H1 (cell line): ENCODE results near the gene DYNLRB2. TPM values are rescaled to one million over a fixed set of nuclear protein-coding genes. Genes with fewer than 3 reads are reported as not detected.

Experiments
- CTCF ChIA-PET: fragments of 300-600 bp; sonication (Branson Sonifier 250); formaldehyde crosslinking; loops from one replicate; lab custom pipeline; 2021; ENCODE audit not compliant: partially characterized antibody; lab: Charles Lee
- POLR2A ChIA-PET: fragments of 300-600 bp; sonication (Branson Sonifier 250); formaldehyde crosslinking; loops from one replicate; lab custom pipeline; 2021; ENCODE audit warnings: inconsistent platforms; ENCODE audit not compliant: partially characterized antibody; lab: Charles Lee
- DNase-seq, 2 experiments: peaks; one replicate each; pipeline versions ENCODE4 v3.0.0 to v3.0.0-alpha.2; 2010 to 2022; ENCODE audit warnings: low spot score in 2 of 2, low read depth in 1 of 2, mixed read lengths in 1 of 2
- FAIRE-seq: peaks from 2 replicates; lab custom pipeline; 2011; peaks lifted over from hg19 to GRCh38; lab: Jason Lieb, UNC
- H2AFZ ChIP-seq: 2 replicates; pipeline ENCODE4 v1.8.1; 2012; ENCODE audit warnings: low read length, inconsistent platforms
- H2AK5ac ChIP-seq: 2 replicates; pipeline ENCODE4 v1.6.1; 2013; ENCODE audit warnings: low read depth, low read length
- H2BK120ac ChIP-seq: replicated peaks from 2 replicates; pipeline ENCODE3; 2013; ENCODE audit warnings: low read depth, low read length, inconsistent platforms
- H2BK12ac ChIP-seq: 2 replicates; pipeline ENCODE4 v1.6.1; 2013; ENCODE audit warnings: low read depth, low read length
- H2BK15ac ChIP-seq: 2 replicates; pipeline ENCODE4 v1.6.1; 2013; ENCODE audit warnings: low read length
- H2BK20ac ChIP-seq: 2 replicates; pipeline ENCODE4 v1.6.1; 2013; ENCODE audit warnings: low read length
- H2BK5ac ChIP-seq: 2 replicates; pipeline ENCODE4 v1.6.1; 2013; ENCODE audit warnings: low read depth, low read length
- H3K14ac ChIP-seq: 2 replicates; pipeline ENCODE4 v1.6.1; 2013; ENCODE audit warnings: inconsistent platforms; ENCODE audit not compliant: insufficient read length
- H3K18ac ChIP-seq: 2 replicates; pipeline ENCODE4 v1.6.1; 2013; ENCODE audit warnings: low read length; ENCODE audit errors: extremely low read depth
- H3K23ac ChIP-seq: 2 replicates; pipeline ENCODE4 v1.6.1; 2013; ENCODE audit warnings: inconsistent platforms; ENCODE audit not compliant: insufficient read length
- H3K23me2 ChIP-seq: 2 replicates; pipeline ENCODE4 v1.6.1; 2013; ENCODE audit warnings: low read depth, low read length
- H3K27ac ChIP-seq: 2 replicates; pipeline ENCODE4 v1.6.1; 2011; ENCODE audit warnings: low read depth, low read length, inconsistent platforms
- H3K27me3 ChIP-seq, 4 experiments: replicated peaks in 1 of 4; 1 replicate in 1 of 4; 2 replicates in 3 of 4; pipeline versions ENCODE4 v1.6.1 to v1.8.1; 2011 to 2013; ENCODE audit warnings: low read length in 3 of 4, mild to moderate bottlenecking in 3 of 4, inconsistent platforms in 2 of 4, mixed read lengths in 2 of 4, moderate library complexity in 1 of 4; ENCODE audit not compliant: control insufficient read depth in 3 of 4, insufficient read depth in 3 of 4; ENCODE audit errors: extremely low read depth in 1 of 4
- H3K36me3 ChIP-seq, 4 experiments: 2 replicates each; pipeline versions ENCODE4 v1.6.1 to v1.8.1; 2011 to 2013; ENCODE audit warnings: mild to moderate bottlenecking in 4 of 4, low read length in 3 of 4, moderate library complexity in 2 of 4, control low read depth in 1 of 4, inconsistent platforms in 1 of 4; ENCODE audit not compliant: insufficient read depth in 4 of 4, control insufficient read depth in 2 of 4
- H3K4ac ChIP-seq: replicated peaks from 2 replicates; pipeline ENCODE3; 2013; ENCODE audit warnings: low read length, low read depth, mixed read lengths, inconsistent platforms; ENCODE audit not compliant: insufficient read length
- H3K4me1 ChIP-seq, 4 experiments: replicated peaks in 1 of 4; 1 replicate in 1 of 4; 2 replicates in 3 of 4; pipeline versions ENCODE4 v1.6.1 to v1.8.1; 2011 to 2013; ENCODE audit warnings: low read length in 3 of 4, inconsistent platforms in 2 of 4, mixed read lengths in 1 of 4; ENCODE audit not compliant: insufficient read depth in 4 of 4, control insufficient read depth in 3 of 4
- H3K4me2 ChIP-seq, 2 experiments: 2 replicates each; pipeline versions ENCODE4 v1.6.1 to v1.8.1; 2011 to 2013; ENCODE audit warnings: low read depth in 2 of 2, low read length in 2 of 2, control low read depth in 1 of 2, inconsistent platforms in 1 of 2, mild to moderate bottlenecking in 1 of 2; ENCODE audit not compliant: insufficient read depth in 1 of 2
- H3K4me3 ChIP-seq, 4 experiments: fragments of 200-600, 300-600 bp in 1 of 4; sonication (generic), shearing (Covaris generic), sonication (Bioruptor Twin) in 1 of 4; 2 replicates each; pipeline versions ENCODE4 v1.5.1 to v1.8.1; 2011 to 2016; ENCODE audit warnings: low read length in 4 of 4, low read depth in 3 of 4, control low read depth in 2 of 4, inconsistent platforms in 2 of 4, mild to moderate bottlenecking in 2 of 4, mixed read lengths in 1 of 4, moderate library complexity in 1 of 4; ENCODE audit not compliant: insufficient read depth in 2 of 4; ENCODE audit errors: extremely low read depth in 1 of 4
- H3K56ac ChIP-seq: replicated peaks from 2 replicates; pipeline ENCODE3; 2013; ENCODE audit warnings: low read depth, mild to moderate bottlenecking, mixed read lengths, low read length, inconsistent platforms; ENCODE audit not compliant: insufficient read length
- H3K79me1 ChIP-seq: 2 replicates; pipeline ENCODE4 v1.6.1; 2013; ENCODE audit warnings: low read depth, low read length, control low read depth
- H3K79me2 ChIP-seq, 2 experiments: 2 replicates each; pipeline versions ENCODE4 v1.6.1 to v1.8.1; 2012 to 2013; ENCODE audit warnings: low read length in 2 of 2, mild to moderate bottlenecking in 2 of 2, inconsistent platforms in 1 of 2; ENCODE audit not compliant: insufficient read depth in 2 of 2, control insufficient read depth in 1 of 2
- H3K9ac ChIP-seq, 4 experiments: replicated peaks in 1 of 4; 1 replicate in 1 of 4; 2 replicates in 3 of 4; pipeline versions ENCODE4 v1.6.1 to v1.8.1; 2011 to 2013; ENCODE audit warnings: low read depth in 3 of 4, low read length in 3 of 4, control low read depth in 2 of 4, mild to moderate bottlenecking in 2 of 4, moderate library complexity in 2 of 4, inconsistent platforms in 1 of 4; ENCODE audit errors: extremely low read depth in 1 of 4
- H3K9me3 ChIP-seq, 2 experiments: 2 replicates each; pipeline versions ENCODE4 v1.6.1 to v1.8.1; 2012 to 2013; ENCODE audit warnings: mild to moderate bottlenecking in 2 of 2, moderate library complexity in 2 of 2, control low read depth in 1 of 2, inconsistent platforms in 1 of 2, low read depth in 1 of 2, low read length in 1 of 2, mixed read lengths in 1 of 2; ENCODE audit not compliant: insufficient read depth in 2 of 2
- H4K20me1 ChIP-seq, 2 experiments: replicated peaks in 1 of 2; 2 replicates each; pipeline versions ENCODE3 to v1.8.1; 2011 to 2013; ENCODE audit warnings: inconsistent platforms in 2 of 2, low read length in 2 of 2, mild to moderate bottlenecking in 1 of 2; ENCODE audit not compliant: insufficient read depth in 2 of 2, control insufficient read depth in 1 of 2
- H4K5ac ChIP-seq: 2 replicates; pipeline ENCODE4 v1.6.1; 2013; ENCODE audit warnings: low read length, low read depth, mixed read lengths, inconsistent platforms; ENCODE audit not compliant: insufficient read length
- H4K8ac ChIP-seq: 2 replicates; pipeline ENCODE4 v1.8.0; 2013; ENCODE audit warnings: mild to moderate bottlenecking, moderate library complexity, low read length, inconsistent platforms; ENCODE audit not compliant: insufficient read depth; ENCODE audit errors: extremely low read depth
- H4K91ac ChIP-seq: replicated peaks from 2 replicates; pipeline ENCODE3; 2013; ENCODE audit warnings: low read length, mixed read lengths, inconsistent platforms; ENCODE audit not compliant: insufficient read length
- BACH1 ChIP-seq: IDR thresholded peaks from 2 replicates; pipeline ENCODE4 v1.6.1; 2012; ENCODE audit warnings: low read length, improper control_type of control experiment
- EZH2 ChIP-seq: fragments of 200-600 bp; sonication (generic); IDR thresholded peaks from 2 replicates; pipeline ENCODE4 v1.7.1; 2012; ENCODE audit warnings: low read depth, mild to moderate bottlenecking, moderate library complexity, low read length, inconsistent platforms; ENCODE audit not compliant: severe bottlenecking
- JUN ChIP-seq: IDR thresholded peaks from 2 replicates; pipeline ENCODE4 v1.6.1; 2011; ENCODE audit warnings: low read depth, mild to moderate bottlenecking, improper control_type of control experiment, low read length
- NRF1 ChIP-seq: IDR thresholded peaks from 2 replicates; pipeline ENCODE4 v1.6.1; 2011; ENCODE audit warnings: mild to moderate bottlenecking, low read depth, low read length, improper control_type of control experiment
- PHF8 ChIP-seq: fragments of 200-600 bp; sonication (generic); conservative IDR thresholded peaks from 2 replicates; pipeline ENCODE4 v1.7.1; 2012; ENCODE audit warnings: low read depth, mild to moderate bottlenecking, inconsistent platforms, low read length, moderate library complexity
- POLR2A ChIP-seq, 2 experiments: IDR thresholded peaks; 1 replicate in 1 of 2; 2 replicates in 1 of 2; pipeline ENCODE4 v1.6.1; 2011; ENCODE audit warnings: low read depth in 2 of 2, low read length in 2 of 2, mild to moderate bottlenecking in 2 of 2; ENCODE audit errors: control extremely low read depth in 1 of 2
- SIN3A ChIP-seq, 2 experiments: IDR thresholded peaks in 1 of 2; conservative IDR thresholded peaks in 1 of 2; 2 replicates each; pipeline ENCODE4 v1.6.1; 2011 to 2012; ENCODE audit warnings: low read length in 2 of 2, improper control_type of control experiment in 1 of 2, low read depth in 1 of 2, mild to moderate bottlenecking in 1 of 2
- WGBS, 2 experiments: shearing (Covaris generic) in 1 of 2; methylation state at CpG; one replicate each; pipeline versions ENCODE4 v1.1.6 to v1.1.7; 2013 to 2015; ENCODE audit warnings: low lambda C conversion rate in 2 of 2, mixed read lengths in 2 of 2, inconsistent platforms in 1 of 2, low coverage in 1 of 2, missing lambda C conversion rate in 1 of 2; ENCODE audit not compliant: insufficient replicate concordance in 2 of 2, insufficient coverage in 1 of 2, insufficient read length in 1 of 2; ENCODE audit errors: extremely low coverage in 1 of 2, missing lambda C conversion rate in 1 of 2; 5-methylcytosine and 5-hydroxymethylcytosine counted together
- long read RNA-seq, 2 experiments: library from RNA in 1 of 2; library from capped mRNA in 1 of 2; stranded (forward); transcript quantifications; one replicate each; pipeline ENCODE4 v2.0.0, GENCODE V29; 2021; ENCODE audit warnings: inconsistent platforms in 1 of 2
- polyA minus RNA-seq, 3 experiments: library from RNA; depleted of rRNA, polyadenylated mRNA; stranded (reverse); fragments of >200 nt; gene quantifications; 1 replicate in 2 of 3; 2 replicates in 1 of 3; pipeline ENCODE4 v1.2.3, GENCODE V29; 2011
- polyA plus RNA-seq, 7 experiments: library from polyadenylated mRNA; depleted of rRNA in 3 of 7; stranded (reverse) in 5 of 7; unstranded in 2 of 7; fragments of >200 nt in 5 of 7; fragments of 200-250 nt in 2 of 7; gene quantifications; 1 replicate in 5 of 7; 2 replicates in 1 of 7; 4 replicates in 1 of 7; pipeline versions ENCODE4 v1.2.1 to v1.2.3, GENCODE V29; 2011 to 2013; ENCODE audit warnings: missing spikeins in 2 of 7, mixed read lengths in 2 of 7
- total RNA-seq: library from RNA; stranded (reverse); fragmentation: NEBNext Ultra II Directional; extraction: Animal tissue kit (Norgen Biotek cat#: 25700); gene quantifications from 2 replicates; pipeline ENCODE4 v1.2.1, GENCODE V29; 2021
- TF ChIP-seq, protein P1 (sequence below): IDR thresholded peaks from 2 replicates; pipeline ENCODE4 v1.6.1; 2012; ENCODE audit warnings: inconsistent platforms

Gene DYNLRB2
- not detected in 2 replicates for total RNA-seq
- not detected in 2 replicates for polyA plus RNA-seq (2011; rRNA removed)
- polyA plus RNA-seq (2011; cell fraction: cytosol; rRNA removed) = not detected
- polyA plus RNA-seq (2011; cell fraction: nucleus; rRNA removed) = not detected
- not detected in 4 replicates for polyA plus RNA-seq (2012, experiment 1 of 2)
- polyA plus RNA-seq (2012, experiment 2 of 2) = not detected
- polyA plus RNA-seq (2013, experiment 1 of 2) = not detected
- polyA plus RNA-seq (2013, experiment 2 of 2) = not detected
- not detected in 2 replicates for polyA minus RNA-seq (2011; rRNA and poly(A)+ RNA removed)
- not detected for polyA minus RNA-seq (2011; cell fraction: cytosol; rRNA and poly(A)+ RNA removed)
- not detected for polyA minus RNA-seq (2011; cell fraction: nucleus; rRNA and poly(A)+ RNA removed)
- long read RNA-seq, experiment 1 = 0 reads
- long read RNA-seq, experiment 2 = 0 reads

- no peaks in the 10 kb centered on the region for H3K9me3 ChIP-seq
- H3K27ac ChIP-seq = no peak within 1 kb of the TSS
- H2BK12ac ChIP-seq = no peak within 1 kb of the TSS
- peak within 1 kb of the TSS; percentile 48 to 76 (median 58) for H3K4me3 ChIP-seq
- no peaks in the 10 kb centered on the region for H3K36me3 ChIP-seq
- H3K56ac ChIP-seq = no peak within 1 kb of the TSS
- H3K4me1 ChIP-seq = peaks cover 0 to 4% (median 1%) of the 10 kb centered on the region in 4 experiments; a peak in 3 of 7 replicates
- H4K91ac ChIP-seq = peak within 1 kb of the TSS; percentile 25
- DNase-seq = peak; percentile 78 to 92
- H3K9ac ChIP-seq = peak within 1 kb of the TSS in 3 of 4 experiments; percentile 5 to 57 (median 54); a peak in 5 of 7 replicates
- H4K5ac ChIP-seq = peak within 1 kb of the TSS; percentile 35
- no peak within 1 kb of the TSS for H3K23ac ChIP-seq
- H2BK20ac ChIP-seq = no peak within 1 kb of the TSS
- H2AFZ ChIP-seq = peak within 1 kb of the TSS; percentile 100
- CTCF ChIA-PET = interaction anchor here (1.4 kb wide), 1 partner anchor 311 kb away, joined by 3 read pairs; no protein-coding TSS in a partner anchor
- 12% methylated on average over 41 of the region's 55 CpGs; no CpG with 5 or more reads in 1 of the 2 experiments for WGBS, 2 experiments
- H3K14ac ChIP-seq = no peak within 1 kb of the TSS
- no peak within 1 kb of the TSS; the same call in 1 of the 2 replicates for H2BK5ac ChIP-seq
- no peak within 1 kb of the TSS for H3K4ac ChIP-seq
- no peak within 1 kb of the TSS for H2AK5ac ChIP-seq
- H4K20me1 ChIP-seq = no peaks in the 10 kb centered on the region
- no peaks in the 10 kb centered on the region for H3K79me2 ChIP-seq
- no peaks in the 10 kb centered on the region for H3K79me1 ChIP-seq
- POLR2A ChIA-PET = no interaction called here
- H4K8ac ChIP-seq = peak within 1 kb of the TSS; percentile 93; the same call in 1 of the 2 replicates
- FAIRE-seq = no peak
- no peak within 1 kb of the TSS for H2BK120ac ChIP-seq
- peaks cover 5 to 18% (median 11%) of the 10 kb centered on the region in 4 experiments; a peak in 6 of 7 replicates for H3K27me3 ChIP-seq
- peak within 1 kb of the TSS; percentile 56 to 82 for H3K4me2 ChIP-seq
- H2BK15ac ChIP-seq = peak within 1 kb of the TSS; percentile 83; the same call in 1 of the 2 replicates
- H3K18ac ChIP-seq = peak within 1 kb of the TSS; percentile 84; the same call in 1 of the 2 replicates
- peaks cover 5% of the 10 kb centered on the region; the same call in 1 of the 2 replicates for H3K23me2 ChIP-seq
- TF ChIP-seq BACH1 (peak; percentile 70; the same call in 1 of the 2 replicates), EZH2 (no peak), POLR2A (IDR thresholded peaks at IDR 0.05; ENCODE audit: control extremely low read depth in 1 of 2, low read depth in 2 of 2, low read length in 2 of 2) (peak in 1 of 2 experiments; percentile 68; a peak in 2 of 3 replicates), SIN3A (conservative IDR thresholded peaks at IDR 0.05 in 1 of 2, IDR thresholded peaks at IDR 0.05 in 1 of 2; ENCODE audit: low read depth in 1 of 2, low read length in 2 of 2) (peak; percentile 93 to 97; a peak in 3 of 4 replicates), JUN (no peak), NRF1 (peak; percentile 68), PHF8 (peak; percentile 74)
- TF ChIP-seq, protein P1, sequence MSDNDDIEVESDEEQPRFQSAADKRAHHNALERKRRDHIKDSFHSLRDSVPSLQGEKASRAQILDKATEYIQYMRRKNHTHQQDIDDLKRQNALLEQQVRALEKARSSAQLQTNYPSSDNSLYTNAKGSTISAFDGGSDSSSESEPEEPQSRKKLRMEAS = peak; percentile 75
Observed at GRCh38 chr16:80540516-80541305, at the start of gene DYNLRB2. TSS of gene DYNLRB2 (plus strand) at chr16:80540993. CDS start at chr16:80541077, 84 bp downstream.
